Tibial nerve (tissue), 3 donors: ENCODE results near the gene MARVELD2.

Experiments
- CTCF ChIP-seq, 5 experiments: fragments of 200-600 bp in 3 of 5; fragments of 450-650 bp in 2 of 5; sonication (generic) in 3 of 5; IDR thresholded peaks; one replicate each; pipeline ENCODE4 v1.5.1; 2016 to 2019; ENCODE audit warnings: antibody characterized with exemption in 5 of 5, mild to moderate bottlenecking in 3 of 5, moderate library complexity in 2 of 5
- POLR2A ChIP-seq, 2 donors: fragments of 450-650 bp; IDR thresholded peaks; one replicate each; pipeline ENCODE4 v1.6.1; 2017; ENCODE audit warnings: antibody characterized with exemption in 2 of 2, mild to moderate bottlenecking in 2 of 2, moderate library complexity in 2 of 2

- TF ChIP-seq CTCF (IDR thresholded peaks at IDR 0.05) (no peak), POLR2A (IDR thresholded peaks at IDR 0.05) (no peak)
Observed at GRCh38 chr5:69492923-69493395, 78.0 kb downstream of the MARVELD2 start.
